ENCODE data around the gene PAX6.
"Not testable (repeated sequence)": the region's sequence is repeated elsewhere in the genome, so short reads cannot be mapped to it uniquely, and the experiment has no call there.

The PAX6 gene

GRCh38 chr11:31740731-31741368, 70.3 kb downstream of the PAX6 start:
- intact Hi-C loops (cut with DNase I); DNase-seq: not testable (repeated sequence)

- intact Hi-C loops (cut with DNase I), result no loop called here
- DNase-seq, result no peak
These were observed 71.0 kb downstream of the PAX6 start for GRCh38 chr11:31740131-31740530.
